GM18907 (cell line): Measurements from ENCODE around the gene MEGF9.
"Not testable (repeated sequence)": the region's sequence is repeated elsewhere in the genome, so short reads cannot be mapped to it uniquely, and the experiment has no call there.

Experiments
- ATAC-seq: cut with Tn5 transposase; IDR thresholded peaks from one replicate; pipeline ENCODE4 v1.9.1; 2021; ENCODE audit warnings: mild to moderate bottlenecking, moderate library complexity; ENCODE audit not compliant: unreplicated experiment

Gene MEGF9

GRCh38 chr9:120714088-120714845, at the start of gene MEGF9:
TSS of gene MEGF9 (minus strand) at chr9:120714470. CDS start at chr9:120714358, 112 bp downstream.
- peak; percentile 95 for ATAC-seq

- no peak for ATAC-seq
Measured at GRCh38 chr9:120761006-120761405, 46.7 kb upstream of the MEGF9 start.

- no peak for ATAC-seq
Measured at GRCh38 chr9:120759755-120760400, 45.6 kb upstream of the MEGF9 start.

DNA sequence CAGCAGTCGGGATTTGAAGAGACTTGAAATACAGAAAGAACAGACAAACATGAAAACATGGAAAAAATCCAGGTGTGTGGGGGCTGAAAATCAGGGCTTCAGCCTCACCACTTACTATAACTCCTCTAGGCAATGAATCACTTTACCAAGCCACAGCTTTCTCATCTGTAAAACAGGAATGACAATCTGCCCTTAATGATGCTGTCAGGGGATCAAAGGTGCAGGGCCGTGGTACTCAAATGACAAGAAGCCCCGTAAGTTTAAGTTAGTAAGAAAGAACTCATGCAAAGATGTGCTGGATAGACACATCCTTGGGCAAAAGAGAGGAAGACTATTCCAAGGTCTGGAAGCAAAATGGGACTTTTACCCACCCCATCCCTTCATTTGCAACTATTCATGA, 44.3 kb upstream of the MEGF9 start:
- ATAC-seq: no peak

DNA sequence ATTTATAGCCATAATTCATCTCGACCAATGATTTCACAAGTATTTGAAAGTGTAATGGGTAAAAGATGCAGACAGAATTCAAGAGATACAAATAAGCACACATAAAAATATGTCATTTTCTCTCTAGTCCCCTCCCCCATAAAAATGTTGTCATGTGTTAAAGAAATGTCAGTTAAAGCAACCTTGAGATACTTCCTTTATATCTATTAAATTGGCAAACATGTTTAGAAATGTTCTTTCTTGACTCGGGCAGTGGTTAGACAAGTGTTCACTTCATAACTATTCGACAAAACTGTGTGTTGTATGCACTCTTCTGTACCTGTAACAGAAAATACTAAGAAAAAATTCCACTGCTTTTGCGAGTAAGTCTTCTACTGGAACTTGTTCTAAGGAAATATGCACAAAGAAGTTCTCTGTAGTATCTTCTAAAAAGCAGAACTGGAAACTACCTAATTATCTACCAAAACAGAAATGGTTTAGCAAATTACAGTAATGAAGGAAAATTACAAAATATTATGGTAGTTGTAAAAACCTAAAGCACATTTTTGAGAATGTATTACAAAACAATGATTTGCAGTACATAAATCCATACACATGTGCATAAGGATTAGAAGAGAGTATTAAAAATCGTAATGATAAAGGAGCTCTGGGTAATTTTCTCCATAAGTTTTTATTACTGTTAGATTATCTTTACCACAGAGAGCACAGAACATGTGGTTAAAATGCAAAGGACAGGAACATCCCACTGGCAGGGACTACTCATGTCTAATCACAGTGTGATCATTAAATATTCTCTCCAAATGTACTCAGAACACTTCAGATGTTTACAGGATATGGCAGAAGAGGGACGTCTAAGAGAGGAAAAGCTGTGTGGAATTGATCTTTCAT, 43.0 kb upstream of the MEGF9 start:
- ATAC-seq: no peak

GRCh38 chr9:120756531-120756930, 42.3 kb upstream of the MEGF9 start:
- ATAC-seq: no peak

DNA sequence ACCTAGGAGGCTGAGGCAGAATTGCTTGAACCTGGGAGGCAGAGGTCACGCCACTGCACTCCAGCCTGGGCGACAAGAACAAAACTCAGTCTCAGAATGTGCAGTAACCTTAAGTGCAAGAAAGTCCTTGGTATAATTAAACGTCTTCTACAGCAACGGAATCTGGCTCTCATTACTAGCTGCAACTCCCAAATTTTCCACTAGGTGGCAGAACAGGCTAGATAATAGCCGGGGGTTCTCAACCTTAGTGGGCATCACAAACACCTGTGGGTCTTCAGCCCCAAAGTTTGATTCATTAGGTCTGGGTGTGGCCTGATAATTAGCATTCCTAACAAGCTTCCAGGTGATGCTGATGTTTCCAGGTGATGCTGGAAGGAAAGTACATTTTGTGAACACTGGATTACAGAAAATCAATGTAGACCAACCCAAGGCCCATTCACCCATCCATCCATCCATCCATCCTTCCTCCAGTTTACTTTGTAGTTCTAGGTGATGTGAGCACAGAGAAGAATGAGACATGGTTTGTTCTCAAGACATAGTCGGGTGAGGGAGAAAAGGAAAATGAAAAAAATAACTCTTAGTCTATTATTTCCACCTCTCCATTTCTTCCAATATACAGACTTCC, 41.7 kb upstream of the MEGF9 start:
- no peak for ATAC-seq

DNA sequence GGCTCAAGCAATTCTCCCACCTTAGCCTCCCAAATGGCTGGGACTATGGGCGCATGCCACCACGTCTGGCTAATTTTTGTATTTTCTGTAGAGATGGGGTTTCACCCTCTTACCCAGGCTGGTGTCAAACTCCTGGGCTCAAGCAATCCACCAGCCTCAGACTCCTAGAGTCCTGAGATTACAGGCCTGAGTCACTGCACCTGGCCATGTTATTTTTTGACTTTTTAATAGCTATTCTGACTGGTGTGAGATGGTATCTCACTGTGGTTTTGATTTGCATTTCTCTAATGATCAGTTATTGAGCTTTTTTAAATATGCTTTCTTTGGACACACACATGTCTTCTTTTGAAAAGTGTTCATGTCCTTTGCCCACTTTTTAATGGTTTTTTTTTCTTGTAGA, 40.8 kb upstream of the MEGF9 start:
- peak; percentile 56 for ATAC-seq

GRCh38 chr9:120750421-120750820, 36.2 kb upstream of the MEGF9 start:
- ATAC-seq: no peak

GRCh38 chr9:120746366-120746765, 32.1 kb upstream of the MEGF9 start:
- ATAC-seq: not testable (repeated sequence)

GRCh38 chr9:120745278-120745677, 31.0 kb upstream of the MEGF9 start:
- ATAC-seq: no peak

DNA sequence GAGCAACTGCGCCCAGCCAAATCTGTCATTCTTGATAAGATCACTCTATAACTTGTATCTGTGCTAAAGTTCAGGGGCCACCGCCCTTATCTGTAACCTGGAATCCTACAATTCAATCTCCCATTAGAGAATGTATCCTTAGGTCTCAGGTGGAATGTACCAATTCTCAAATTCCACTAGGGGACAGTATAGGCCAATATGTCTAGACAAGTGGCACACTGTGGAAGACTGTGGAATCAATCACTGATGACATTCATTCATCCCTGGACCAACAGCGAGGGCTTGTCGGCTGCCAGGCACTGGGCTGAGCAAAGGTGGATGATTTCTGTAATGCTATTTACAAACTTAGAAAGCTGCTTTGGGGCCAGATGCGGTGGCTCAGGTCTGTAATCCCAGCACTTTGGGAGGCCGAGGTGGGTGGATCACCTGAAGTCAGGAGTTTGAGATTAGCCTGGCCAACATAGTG, 28.7 kb upstream of the MEGF9 start:
- ATAC-seq: no peak

GRCh38 chr9:120741701-120742100, 27.4 kb upstream of the MEGF9 start:
- ATAC-seq: no peak

DNA sequence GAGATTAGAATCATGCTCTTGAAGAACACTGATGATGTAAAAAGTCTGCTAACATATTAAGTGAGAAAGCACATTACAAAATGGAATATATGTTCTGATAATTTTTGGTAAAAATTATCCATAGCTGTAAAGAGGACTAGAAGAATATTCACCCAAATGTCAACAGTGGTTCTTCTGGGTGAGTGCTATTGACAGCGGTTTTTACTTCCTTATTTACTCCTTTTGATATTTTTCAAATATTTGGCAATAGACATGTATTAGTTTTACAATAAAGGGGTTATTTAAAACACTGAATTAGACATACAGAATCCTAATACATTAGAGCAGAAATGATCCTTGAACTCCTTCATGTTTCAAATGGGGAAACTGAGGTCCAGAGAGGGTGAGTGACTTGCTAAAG, 26.9 kb upstream of the MEGF9 start:
- ATAC-seq: no peak

DNA sequence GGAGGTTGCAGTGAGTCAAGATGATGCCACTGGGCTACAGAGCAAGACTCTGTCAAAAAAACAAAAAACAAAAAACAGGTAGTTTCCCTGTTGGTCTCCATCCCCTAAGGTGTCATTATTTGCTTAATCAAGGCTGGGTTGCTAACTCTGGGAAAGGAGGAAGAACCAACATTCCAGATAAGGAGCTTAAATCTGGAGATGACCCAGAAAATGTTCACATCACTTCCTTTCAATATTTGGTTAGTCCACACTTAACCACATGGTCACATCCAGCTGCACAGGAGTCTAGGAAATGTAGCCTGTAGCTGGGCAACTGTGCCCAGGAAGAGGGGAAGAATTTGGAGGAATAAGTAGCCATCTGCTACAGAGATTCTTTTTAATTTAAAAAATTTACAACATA, 25.9 kb upstream of the MEGF9 start:
- ATAC-seq: no peak

DNA sequence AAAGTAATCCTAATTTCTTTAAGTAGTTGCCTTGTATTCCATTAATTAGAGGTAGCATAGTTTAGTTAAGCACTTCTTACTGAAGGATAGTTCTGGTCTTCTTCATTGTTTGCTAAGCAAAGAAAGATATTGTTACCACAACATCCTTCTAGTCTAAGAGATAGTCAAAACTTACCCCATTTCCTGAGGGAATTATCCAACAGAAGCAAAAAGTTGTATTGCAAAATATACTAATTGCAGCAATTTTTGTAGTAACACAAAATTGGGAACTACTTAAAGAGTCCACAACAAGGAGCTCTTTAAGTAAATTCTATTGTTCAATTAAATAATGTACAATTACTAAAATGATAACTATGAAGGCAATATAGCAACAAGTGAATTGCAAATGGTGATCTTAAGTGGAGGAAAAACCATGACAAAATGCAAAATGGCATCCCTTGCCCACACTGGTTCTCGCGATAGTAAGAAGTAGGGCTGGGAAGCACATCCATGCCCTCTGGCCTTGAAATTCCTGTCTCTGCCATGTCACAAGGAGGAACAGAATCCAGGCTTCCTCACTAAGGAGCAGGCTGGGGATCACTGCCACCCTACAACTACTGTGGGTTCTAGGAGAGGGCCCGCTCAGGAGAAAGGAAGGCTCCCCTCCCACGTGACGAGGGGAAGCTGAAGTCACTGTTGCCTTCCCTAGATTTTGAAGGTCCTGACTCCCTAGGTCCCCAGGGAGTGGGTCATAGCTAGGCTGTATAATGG, 23.3 kb upstream of the MEGF9 start:
- ATAC-seq: no peak

- ATAC-seq: no peak
Measured at GRCh38 chr9:120736881-120737280, 22.6 kb upstream of the MEGF9 start.

- ATAC-seq: no peak
Measured at GRCh38 chr9:120735415-120736126, 21.3 kb upstream of the MEGF9 start.

DNA sequence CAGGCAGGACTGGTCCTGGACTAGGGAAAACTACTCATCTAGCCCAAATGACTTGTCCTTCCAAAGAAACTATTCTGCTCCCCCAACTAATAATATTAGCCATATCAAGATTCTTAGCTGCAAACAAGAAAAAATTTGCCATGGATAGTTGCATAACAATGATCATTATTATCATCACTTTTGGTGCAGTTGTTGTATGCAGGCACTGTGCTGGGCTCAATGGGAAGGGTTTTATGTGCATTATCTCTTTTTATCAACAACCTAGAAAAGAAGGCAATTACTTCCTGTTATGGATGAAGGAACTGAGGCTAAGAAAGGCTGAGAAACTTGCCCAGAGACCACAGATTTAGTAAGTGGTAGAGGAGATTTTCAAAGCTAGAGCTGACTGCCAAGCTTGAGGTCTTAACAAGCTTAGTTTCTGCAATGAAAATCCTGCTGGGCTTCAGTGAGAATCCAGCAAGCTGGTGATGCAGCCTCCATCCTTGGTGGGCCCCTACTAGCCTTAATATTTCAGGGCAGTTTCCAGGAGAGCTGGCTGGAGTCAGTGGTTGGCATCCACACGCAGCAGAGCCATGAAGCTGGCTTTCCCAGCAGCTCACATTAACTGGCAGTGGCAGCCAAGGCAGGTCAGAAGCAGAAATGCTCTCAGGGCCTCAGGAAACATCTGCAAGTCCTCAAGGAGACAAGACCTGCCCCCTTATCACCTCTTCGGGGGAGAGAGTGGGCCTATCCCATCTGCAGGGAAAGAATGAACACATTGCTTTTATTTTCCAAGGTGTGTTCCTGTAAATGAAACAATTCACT, 20.5 kb upstream of the MEGF9 start:
- no peak for ATAC-seq
